GM10266 (cell line): Measurements from ENCODE around the gene PPM1L.
"Not testable (repeated sequence)": the region's sequence is repeated elsewhere in the genome, so short reads cannot be mapped to it uniquely, and the experiment has no call there.

Source experiments
- DNase-seq: peaks from one replicate; pipeline ENCODE4 v3.0.0; 2012; ENCODE audit errors: extremely low spot score
- TF ChIP-seq, protein P1 (sequence below): IDR thresholded peaks from 2 replicates; pipeline ENCODE4 v1.5.1; 2012; ENCODE audit warnings: mild to moderate bottlenecking, low read depth; ENCODE audit not compliant: control insufficient read depth, insufficient read depth; ENCODE audit errors: missing control alignments

Gene PPM1L

DNA sequence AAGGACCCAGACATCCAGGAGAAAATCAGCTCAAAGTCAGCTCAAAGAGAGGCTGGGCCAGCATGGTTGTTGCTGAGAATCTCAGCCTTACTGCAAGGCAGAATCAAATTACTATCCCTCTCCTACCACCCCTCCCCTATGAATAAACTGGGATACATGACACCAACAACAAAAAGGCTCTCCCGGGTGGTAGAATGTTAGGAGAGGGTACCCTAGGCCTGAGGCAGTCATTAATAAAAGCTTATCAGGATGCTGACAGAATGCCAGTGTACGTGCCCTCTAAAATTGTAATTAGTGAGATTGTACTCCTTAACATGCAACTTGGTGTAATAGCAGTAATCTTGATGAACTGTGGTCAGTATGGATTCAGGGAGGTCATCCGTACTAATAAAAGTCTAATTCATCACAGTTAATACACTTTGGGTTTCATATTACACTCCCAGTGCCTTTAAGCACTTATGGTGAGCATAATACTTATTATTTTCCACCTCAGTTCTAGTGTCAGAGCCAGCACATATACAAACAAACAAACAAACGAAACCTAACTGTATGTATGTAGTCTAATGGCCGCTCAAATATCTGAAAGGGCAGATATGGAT, 272.6 kb downstream of the PPM1L start:
- DNase-seq, result no peak
- TF ChIP-seq, protein P1, sequence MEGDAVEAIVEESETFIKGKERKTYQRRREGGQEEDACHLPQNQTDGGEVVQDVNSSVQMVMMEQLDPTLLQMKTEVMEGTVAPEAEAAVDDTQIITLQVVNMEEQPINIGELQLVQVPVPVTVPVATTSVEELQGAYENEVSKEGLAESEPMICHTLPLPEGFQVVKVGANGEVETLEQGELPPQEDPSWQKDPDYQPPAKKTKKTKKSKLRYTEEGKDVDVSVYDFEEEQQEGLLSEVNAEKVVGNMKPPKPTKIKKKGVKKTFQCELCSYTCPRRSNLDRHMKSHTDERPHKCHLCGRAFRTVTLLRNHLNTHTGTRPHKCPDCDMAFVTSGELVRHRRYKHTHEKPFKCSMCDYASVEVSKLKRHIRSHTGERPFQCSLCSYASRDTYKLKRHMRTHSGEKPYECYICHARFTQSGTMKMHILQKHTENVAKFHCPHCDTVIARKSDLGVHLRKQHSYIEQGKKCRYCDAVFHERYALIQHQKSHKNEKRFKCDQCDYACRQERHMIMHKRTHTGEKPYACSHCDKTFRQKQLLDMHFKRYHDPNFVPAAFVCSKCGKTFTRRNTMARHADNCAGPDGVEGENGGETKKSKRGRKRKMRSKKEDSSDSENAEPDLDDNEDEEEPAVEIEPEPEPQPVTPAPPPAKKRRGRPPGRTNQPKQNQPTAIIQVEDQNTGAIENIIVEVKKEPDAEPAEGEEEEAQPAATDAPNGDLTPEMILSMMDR, result no peak

DNA sequence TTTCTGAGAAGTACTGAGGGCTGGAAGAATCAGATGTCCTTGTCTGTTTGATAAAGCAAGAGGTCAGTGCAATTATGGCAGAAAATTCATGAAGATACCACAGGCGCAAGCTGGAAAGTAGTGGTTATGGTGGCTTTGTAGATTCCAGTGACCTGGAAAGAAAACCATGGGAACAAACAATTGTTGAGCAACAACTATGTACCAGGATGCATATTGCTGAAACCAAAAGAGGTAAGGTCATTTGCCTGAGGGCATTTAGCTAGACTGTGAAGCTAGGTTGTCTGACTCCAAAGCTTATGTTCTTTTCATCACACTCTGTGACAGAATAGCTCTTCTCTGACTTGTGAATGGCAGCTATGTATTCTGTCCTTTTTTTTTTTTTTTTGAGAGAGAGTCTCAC, 275.1 kb downstream of the PPM1L start:
- TF ChIP-seq, protein P1, result no peak
- no peak for DNase-seq

DNA sequence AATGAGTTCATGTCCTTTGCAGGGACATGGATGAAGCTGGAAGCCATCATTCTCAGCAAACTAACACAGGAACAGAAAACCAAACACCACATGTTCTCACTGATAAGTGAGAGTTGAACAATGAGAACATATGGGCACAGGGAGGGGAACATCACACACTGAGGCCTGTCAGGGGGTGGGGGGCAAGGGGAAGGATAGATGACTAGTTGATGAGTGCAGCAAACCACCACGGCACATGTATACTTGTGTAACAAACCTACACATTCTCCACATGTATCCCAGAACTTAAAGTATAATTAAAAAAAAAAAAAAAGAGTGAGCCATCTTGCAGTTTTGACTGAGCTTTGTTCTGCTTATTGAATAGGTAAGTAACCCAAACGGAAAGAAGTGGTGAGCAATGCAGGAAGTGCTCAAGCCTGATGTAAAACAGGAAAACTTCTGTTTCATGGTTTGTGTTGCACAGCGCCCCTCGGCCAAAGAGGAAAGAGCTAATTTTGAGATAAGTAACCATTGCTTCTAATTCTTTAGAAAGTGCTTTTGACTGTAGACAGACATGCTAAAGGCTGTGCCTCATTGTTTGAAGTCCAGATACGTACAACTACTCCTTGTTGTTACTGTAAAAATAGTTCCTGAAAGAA, 279.0 kb downstream of the PPM1L start:
- not testable (repeated sequence) for DNase-seq

DNA sequence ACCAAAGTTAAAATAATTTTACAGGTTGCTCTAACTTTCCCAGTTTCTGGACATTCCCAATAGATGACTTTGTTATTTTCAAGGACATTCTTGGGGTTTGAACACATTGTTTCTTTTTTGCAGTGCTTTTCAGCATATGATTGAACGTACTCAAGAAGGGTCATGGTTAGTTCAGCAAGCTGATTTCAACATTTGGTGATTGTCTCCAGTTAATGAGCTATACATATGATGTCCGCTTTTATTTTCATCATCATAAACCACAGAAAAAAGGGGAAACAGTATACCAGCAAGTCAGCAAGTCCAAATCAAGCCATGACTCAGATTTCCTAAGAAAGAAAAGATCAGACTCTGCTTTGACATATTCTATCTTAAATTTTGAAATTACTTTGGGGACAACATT, 279.7 kb downstream of the PPM1L start:
- TF ChIP-seq, protein P1, result no peak

DNA sequence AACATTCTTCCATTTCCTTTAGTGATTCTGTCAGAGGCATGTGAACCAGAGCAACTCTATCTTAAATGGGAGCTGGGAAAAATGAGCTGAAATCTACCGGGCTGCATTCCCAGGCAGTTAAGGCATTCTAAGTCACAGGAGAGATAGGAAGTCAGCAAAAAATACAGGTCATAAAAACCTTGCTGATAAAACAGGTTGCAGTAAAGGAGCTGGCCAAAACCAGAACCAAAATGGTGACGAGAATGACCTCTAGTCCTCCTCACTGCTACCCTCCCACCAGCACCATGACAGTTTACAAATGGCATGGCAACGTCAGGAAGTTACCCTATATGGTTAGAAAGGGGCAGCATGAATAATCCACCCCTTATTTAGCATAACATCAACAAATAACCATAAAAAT, 282.7 kb downstream of the PPM1L start:
- no peak for DNase-seq
- TF ChIP-seq, protein P1, result no peak

More for the DNA sequence above, 279.7 kb downstream of the PPM1L start:
- DNase-seq, result no peak

DNA sequence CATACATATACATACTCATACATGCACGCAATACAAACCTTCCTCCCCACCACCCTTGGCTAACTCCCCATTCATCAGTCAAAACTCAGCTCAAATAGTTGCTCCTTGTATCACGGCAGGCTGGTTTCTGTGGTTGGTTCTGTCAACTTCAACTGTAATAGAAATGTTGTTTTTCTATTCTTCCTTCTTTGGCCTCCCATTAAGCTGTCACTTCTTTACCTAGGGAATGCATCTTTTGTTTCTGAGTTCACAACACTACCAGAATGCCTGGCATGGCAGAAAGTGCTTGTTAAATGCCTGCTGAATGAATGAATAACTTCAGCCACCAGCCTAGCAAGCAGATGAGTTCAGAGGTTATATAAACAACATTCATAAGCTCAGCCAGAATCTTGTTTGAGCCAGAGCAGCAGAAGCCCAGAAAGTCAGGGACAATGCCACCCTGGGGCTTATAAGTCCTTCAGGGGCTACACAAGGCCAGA, 286.0 kb downstream of the PPM1L start:
- no peak for DNase-seq
- TF ChIP-seq, protein P1, result no peak

DNA sequence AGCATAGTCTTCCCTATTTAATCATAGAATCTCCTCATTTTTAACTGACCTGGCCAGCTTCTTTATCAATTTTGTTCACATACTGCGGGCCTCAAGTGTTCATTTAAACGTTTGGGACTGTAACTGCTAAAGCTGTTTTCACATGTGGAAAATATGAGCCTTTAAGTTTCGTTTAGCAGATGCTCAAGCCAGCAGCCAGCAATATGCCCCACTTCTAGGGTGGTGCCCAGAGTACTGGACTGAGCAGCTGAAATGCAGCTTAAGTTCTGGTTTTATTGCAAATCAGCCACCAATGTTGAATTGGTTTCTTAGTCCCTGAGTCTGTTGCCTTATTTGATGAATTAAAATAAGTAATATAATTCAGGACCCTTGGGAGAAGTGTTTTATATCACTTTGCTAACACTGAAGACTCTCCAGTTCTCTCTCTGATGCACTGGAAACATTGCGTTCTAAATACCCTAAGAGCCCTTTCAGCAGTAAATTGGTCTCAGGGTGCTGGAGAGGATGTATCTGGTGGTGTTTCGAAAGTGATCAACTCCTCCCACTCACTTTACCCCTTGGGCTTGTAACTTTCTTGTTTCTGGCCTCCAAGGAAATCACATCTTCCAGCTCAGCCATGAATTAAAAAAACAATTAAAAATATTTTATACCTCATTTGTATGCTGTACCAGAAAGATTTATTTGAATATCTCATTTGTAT, 287.5 kb downstream of the PPM1L start:
- TF ChIP-seq, protein P1, result no peak
- peak; percentile 12 for DNase-seq
